GM12878 (cell line): ENCODE measurements around the gene PRR5. TPM values are rescaled to one million over a fixed set of nuclear protein-coding genes. Genes with fewer than 3 reads are reported as not detected.
"Not testable (repeated sequence)": the region's sequence is repeated elsewhere in the genome, so short reads cannot be mapped to it uniquely, and the experiment has no call there.

Source experiments
- ATAC-seq: fragments of 200-7000 bp; cut with Tn5 transposase; 3 replicates; pipeline ENCODE4 v1.9.1; 2020; ENCODE audit warnings: mild to moderate bottlenecking, moderate library complexity
- BruUV-seq: library from RNA; stranded (reverse); fragments of 400-500 nt; replicated peaks from 2 replicates; lab custom pipeline; 2021; lab: Mats Ljungman, UMichigan
- CTCF ChIA-PET: fragments of 300-600 bp; sonication (Branson Sonifier 250); formaldehyde crosslinking; extraction: SDS; loops from one replicate; lab custom pipeline; 2021; ENCODE audit warnings: inconsistent platforms; lab: Yijun Ruan, JAX
- POLR2A ChIA-PET: fragments of 350-600 bp; formaldehyde crosslinking; extraction: SDS; loops from one replicate; lab custom pipeline; 2021; ENCODE audit warnings: inconsistent platforms; lab: Charles Lee
- RAD21 ChIA-PET: fragments of 300-600 bp; sonication (Branson Sonifier 250); formaldehyde crosslinking; loops from one replicate; lab custom pipeline; 2023; ENCODE audit warnings: antibody characterized with exemption; ENCODE audit not compliant: unreplicated experiment; lab: Charles Lee
- SMC1A ChIA-PET: fragments of 300-600 bp; sonication (Branson Sonifier 250); formaldehyde crosslinking; loops from one replicate; lab custom pipeline; 2023; ENCODE audit not compliant: unreplicated experiment, uncharacterized antibody; lab: Charles Lee
- DNase-seq: peaks from one replicate; pipeline ENCODE4 v3.0.0-alpha.2; 2011; ENCODE audit warnings: low read depth, low spot score
- FAIRE-seq: peaks from 3 replicates; lab custom pipeline; 2011; peaks lifted over from hg19 to GRCh38; lab: Jason Lieb, UNC
- H2AFZ ChIP-seq: 2 replicates; pipeline ENCODE4 v1.6.0; 2011; ENCODE audit warnings: low read depth, low read length, control low read depth; ENCODE audit not compliant: control insufficient read depth
- H3K27ac ChIP-seq: 2 replicates; pipeline ENCODE4 v1.5.1; 2011; ENCODE audit warnings: control low read depth; ENCODE audit not compliant: control insufficient read depth, insufficient read depth
- H3K27me3 ChIP-seq, 2 experiments: replicated peaks in 1 of 2; 2 replicates each; pipeline versions ENCODE4 v1.6.0 to v1.6.1; 2011; ENCODE audit warnings: low read length in 1 of 2; ENCODE audit not compliant: control insufficient read depth in 2 of 2, insufficient read depth in 2 of 2
- H3K36me3 ChIP-seq, 2 experiments: 2 replicates each; pipeline ENCODE4 v1.5.1; 2011; ENCODE audit warnings: low read length in 1 of 2; ENCODE audit not compliant: control insufficient read depth in 2 of 2, insufficient read depth in 2 of 2
- H3K4me1 ChIP-seq: 2 replicates; pipeline ENCODE4 v1.6.1; 2011; ENCODE audit warnings: mild to moderate bottlenecking, low read length, moderate library complexity, mixed read lengths; ENCODE audit not compliant: control insufficient read depth, insufficient read depth
- H3K4me2 ChIP-seq: 2 replicates; pipeline ENCODE4 v1.6.0; 2011; ENCODE audit warnings: control low read depth; ENCODE audit not compliant: control insufficient read depth, insufficient read depth
- H3K4me3 ChIP-seq: fragments of 200-600 bp; sonication (generic); 2 replicates; pipeline ENCODE4 v1.5.1; 2016
- H3K79me2 ChIP-seq: 2 replicates; pipeline ENCODE4 v1.6.0; 2011; ENCODE audit warnings: low read length; ENCODE audit not compliant: control insufficient read depth, insufficient read depth
- H3K9ac ChIP-seq: 2 replicates; pipeline ENCODE4 v1.8.0; 2011; ENCODE audit warnings: low read length, control low read depth, mixed read lengths; ENCODE audit not compliant: control insufficient read depth, insufficient read depth
- H3K9me3 ChIP-seq: replicated peaks from 3 replicates; pipeline ENCODE4 v1.5.1; 2011; ENCODE audit warnings: mild to moderate bottlenecking, low read length; ENCODE audit not compliant: control insufficient read depth, insufficient read depth
- H4K20me1 ChIP-seq: 2 replicates; pipeline ENCODE4 v1.6.0; 2011; ENCODE audit not compliant: control insufficient read depth, insufficient read depth
- CREB1 ChIP-seq: IDR thresholded peaks from 2 replicates; pipeline ENCODE4 v1.6.1; 2012; ENCODE audit warnings: low read depth, mild to moderate bottlenecking, inconsistent platforms
- DPF2 ChIP-seq: fragments of 450-650 bp; IDR thresholded peaks from 2 replicates; pipeline ENCODE4 v1.6.1; 2017; ENCODE audit warnings: mild to moderate bottlenecking
- KAT2A ChIP-seq: conservative IDR thresholded peaks from 2 replicates; pipeline ENCODE4 v1.6.1; 2011; ENCODE audit warnings: low read depth, low read length; ENCODE audit not compliant: control insufficient read depth
- NR2F1 ChIP-seq: fragments of 450-650 bp; conservative IDR thresholded peaks from 2 replicates; pipeline ENCODE4 v1.6.1; 2017; ENCODE audit warnings: mild to moderate bottlenecking
- SREBF1 ChIP-seq: IDR thresholded peaks from 2 replicates; pipeline ENCODE4 v1.6.1; 2012; ENCODE audit warnings: mild to moderate bottlenecking, low read length
- TCF3 ChIP-seq: IDR thresholded peaks from 2 replicates; pipeline ENCODE4 v1.6.1; 2012; ENCODE audit warnings: low read depth, mild to moderate bottlenecking, low read length, borderline replicate concordance; ENCODE audit not compliant: insufficient read depth
- ZSCAN29 ChIP-seq: fragments of 450-650 bp; IDR thresholded peaks from 2 replicates; pipeline ENCODE4 v1.6.1; 2017; ENCODE audit warnings: mild to moderate bottlenecking, moderate library complexity
- WGBS: methylation state at CpG from one replicate; pipeline ENCODE4 v1.1.6; 2016; ENCODE audit warnings: low lambda C conversion rate; ENCODE audit not compliant: insufficient replicate concordance, insufficient coverage; ENCODE audit errors: missing lambda C conversion rate; 5-methylcytosine and 5-hydroxymethylcytosine counted together
- in situ Hi-C: fragments of 300-500 bp; cut with MboI; formaldehyde crosslinking; loops from 9 replicates; pipeline ENCODE4 v1.14.3; 2018; ENCODE audit warnings: mixed read lengths
- intact Hi-C: fragments of 100-400 bp; cut with micrococcal nuclease; formaldehyde crosslinking; loops from one replicate; pipeline ENCODE4 v1.14.2; 2022; ENCODE audit not compliant: unreplicated experiment
- polyA plus RNA-seq, 11 experiments: library from polyadenylated mRNA; depleted of rRNA in 4 of 11; unstranded in 6 of 11; stranded (reverse) in 5 of 11; fragments of >200 nt; fragmentation: Nextera tagmentation in 4 of 11; fragmentation: Illumina TruSeq in 1 of 11; extraction: Ambion mirVana in 4 of 11; extraction: Trizol in 1 of 11; gene quantifications; 1 replicate in 1 of 11; 2 replicates in 10 of 11; pipeline versions ENCODE4 v1.2.1 to v1.2.3, GENCODE V29; 2011 to 2016; ENCODE audit warnings: inconsistent platforms in 2 of 11, missing spikeins in 2 of 11, low read depth in 1 of 11
- total RNA-seq, 4 experiments: library from RNA; depleted of rRNA in 3 of 4; stranded (reverse); fragments of >200 nt in 3 of 4; fragmentation: Illumina TruSeq in 1 of 4; extraction: Trizol in 1 of 4; gene quantifications; 2 replicates each; pipeline versions ENCODE4 v1.2.1 to v1.2.3, GENCODE V29; 2013 to 2021

PRR5 gene
- total and polyA plus RNA-seq, 10 of the 15 experiments (the other 5 are each of a cell fraction or from before 2014, with no cell fraction given): 0.03 to 9.4 (median 1.5) TPM

GRCh38 chr22:44677871-44678555 lies 24.0 kb upstream of the PRR5 start:
- Histone ChIP-seq H3K36me3 (no peaks in the 10 kb centered on the region), H3K9ac (no peak overlapping the region), H3K4me2 (no peak overlapping the region), H4K20me1 (no peaks in the 10 kb centered on the region), H3K27ac (no peak overlapping the region), H3K4me3 (no peak overlapping the region), H3K79me2 (no peaks in the 10 kb centered on the region), H3K27me3 (no peaks in the 10 kb centered on the region), H3K4me1 (peaks cover 16% of the 10 kb centered on the region), H3K9me3 (no peaks in the 10 kb centered on the region; the same call in 2 of the 3 replicates), H2AFZ (no peak overlapping the region)
- FAIRE-seq: no peak
- no peak for TF ChIP-seq NR2F1
- no peak for TF ChIP-seq DPF2
- TF ChIP-seq SREBF1: no peak
- TF ChIP-seq ZSCAN29: no peak
- TF ChIP-seq KAT2A: no peak
- no peak for TF ChIP-seq TCF3
- intact Hi-C loops (no loop called here), in situ Hi-C loops (no loop called here)
- 61% methylated on average over 15 of the region's 18 CpGs for WGBS
- ChIA-PET RAD21 (no interaction called here), SMC1A (no interaction called here), CTCF (interaction anchor here (0.9 kb wide), 1 partner anchor 592 kb away, joined by 3 read pairs; no protein-coding TSS in a partner anchor), POLR2A (no interaction called here)
- no peak for DNase-seq
- ATAC-seq: no peak
- no TSS peak for BruUV-seq

- intact Hi-C loops: no loop called here
- in situ Hi-C loops: no loop called here
- Histone ChIP-seq H3K4me2 (no peak overlapping the region), H3K27me3 (no peaks in the 10 kb centered on the region), H3K4me3 (no peak overlapping the region), H2AFZ (no peak overlapping the region), H3K9me3 (no peaks in the 10 kb centered on the region; the same call in 2 of the 3 replicates), H3K36me3 (no peaks in the 10 kb centered on the region), H3K79me2 (no peaks in the 10 kb centered on the region), H4K20me1 (no peaks in the 10 kb centered on the region), H3K9ac (no peak overlapping the region), H3K27ac (no peak overlapping the region), H3K4me1 (peaks cover 23% of the 10 kb centered on the region)
- ChIA-PET POLR2A (no interaction called here), CTCF (no interaction called here), SMC1A (no interaction called here), RAD21 (no interaction called here)
- no peak for TF ChIP-seq CREB1
- no TSS peak for BruUV-seq
- 82% methylated on average over 18 of the region's 18 CpGs for WGBS
- ATAC-seq (no peak), FAIRE-seq (no peak), DNase-seq (no peak)
These were observed 23.3 kb upstream of the PRR5 start for GRCh38 chr22:44678556-44679305.

- DNase-seq, ATAC-seq, H3K36me3 ChIP-seq, POLR2A ChIA-PET, RAD21 ChIA-PET, H3K4me3 ChIP-seq, CTCF ChIA-PET, H3K27me3 ChIP-seq, H4K20me1 ChIP-seq, H3K79me2 ChIP-seq, in situ Hi-C loops, H3K9me3 ChIP-seq, FAIRE-seq, H3K4me2 ChIP-seq, H3K9ac ChIP-seq, BruUV-seq, H3K27ac ChIP-seq, H2AFZ ChIP-seq, intact Hi-C loops, SMC1A ChIA-PET: not testable (repeated sequence)
- WGBS: 71% methylated on average over 9 of the region's 9 CpGs
- H3K4me1 ChIP-seq: peaks cover 29% of the 10 kb centered on the region
These were observed 22.7 kb upstream of the PRR5 start for GRCh38 chr22:44679306-44679647.
